ENCODE results near the gene DLG1.

Gene DLG1

GRCh38 chr3:197298341-197298944 is at the start of gene DLG1:
TSS of gene DLG1 (minus strand) at chr3:197298612. CDS start at chr3:197297204, 1,408 bp downstream.
- H3K4me3 ChIP-seq (ENCODE audit: low read depth, low read length), result peak within 1 kb of the TSS; percentile 96
- no peak for TF ChIP-seq CTCF (IDR thresholded peaks at IDR 0.05; ENCODE audit: low read depth, low read length, missing control alignments)
- peak; percentile 62 for DNase-seq (ENCODE audit: low read depth)

GRCh38 chr3:197348014-197348413 is 49.6 kb upstream of the DLG1 start:
- no peak for DNase-seq (ENCODE audit: low read depth)
- H3K4me3 ChIP-seq (ENCODE audit: low read depth, low read length), result no peak overlapping the region
- TF ChIP-seq CTCF (IDR thresholded peaks at IDR 0.05; ENCODE audit: low read depth, low read length, missing control alignments), result no peak

GRCh38 chr3:197345390-197345789 is 47.0 kb upstream of the DLG1 start:
- no peak overlapping the region for H3K4me3 ChIP-seq (ENCODE audit: low read depth, low read length)
- DNase-seq (ENCODE audit: low read depth), result no peak
- no peak for TF ChIP-seq CTCF (IDR thresholded peaks at IDR 0.05; ENCODE audit: low read depth, low read length, missing control alignments)

GRCh38 chr3:197344582-197345318 is 46.3 kb upstream of the DLG1 start:
- H3K4me3 ChIP-seq (ENCODE audit: low read depth, low read length), result no peak overlapping the region
- DNase-seq (ENCODE audit: low read depth), result no peak
- TF ChIP-seq CTCF (IDR thresholded peaks at IDR 0.05; ENCODE audit: low read depth, low read length, missing control alignments), result no peak

- no peak overlapping the region for H3K4me3 ChIP-seq (ENCODE audit: low read depth, low read length)
- TF ChIP-seq CTCF (IDR thresholded peaks at IDR 0.05; ENCODE audit: low read depth, low read length, missing control alignments), result no peak
- DNase-seq (ENCODE audit: low read depth), result no peak
Observed at GRCh38 chr3:197343656-197344408, 45.4 kb upstream of the DLG1 start.

- H3K4me3 ChIP-seq (ENCODE audit: low read depth, low read length), result no peak overlapping the region
- no peak for TF ChIP-seq CTCF (IDR thresholded peaks at IDR 0.05; ENCODE audit: low read depth, low read length, missing control alignments)
- no peak for DNase-seq (ENCODE audit: low read depth)
Observed at GRCh38 chr3:197343111-197343510, 44.7 kb upstream of the DLG1 start.

Data from GM12864 (cell line).